ENCODE data around the gene NECTIN1.

Gene NECTIN1

GRCh38 chr11:119727523-119728151 is 1.4 kb downstream of the NECTIN1 start:
- no CpG with 5 or more reads among the region's 48 CpGs for WGBS (ENCODE audit: extremely low coverage, insufficient coverage, insufficient read length)
- Histone ChIP-seq H3K9me3 (ENCODE audit: insufficient read depth, low read depth, low read length) (no peaks in the 10 kb centered on the region), H3K79me1 (ENCODE audit: low read length) (peaks cover 8% of the 10 kb centered on the region), H3K4me2 (ENCODE audit: low read length) (peak overlapping the region; percentile 100), H3K4ac (ENCODE audit: low read depth, low read length) (peak overlapping the region; percentile 63), H4K8ac (ENCODE audit: low read depth, low read length) (no peak overlapping the region), H2BK120ac (ENCODE audit: insufficient read depth, low read length, poor library complexity) (no peak overlapping the region), H3K27ac (ENCODE audit: low read depth, low read length) (no peak overlapping the region), H3K4me1 (ENCODE audit: control insufficient read depth in 1 of 2, insufficient read depth in 2 of 2, low read length in 2 of 2) (peaks cover 13 to 23% of the 10 kb centered on the region in 2 experiments), H3K23ac (ENCODE audit: low read length) (no peak overlapping the region), H3K27me3 (ENCODE audit: insufficient read depth, low read length) (no peaks in the 10 kb centered on the region), H2BK12ac (ENCODE audit: low read length) (no peak overlapping the region), H2BK5ac (ENCODE audit: low read depth, low read length, poor library complexity) (no peak overlapping the region), H4K91ac (ENCODE audit: low read depth, low read length) (no peak overlapping the region), H2AFZ (ENCODE audit: insufficient read depth, low read length, poor library complexity) (no peak overlapping the region), H4K12ac (ENCODE audit: low read depth, low read length) (no peak overlapping the region), H3K18ac (ENCODE audit: low read length) (no peak overlapping the region), H2AK5ac (ENCODE audit: low read length) (no peak overlapping the region), H3K9ac (ENCODE audit: low read length) (no peak overlapping the region), H3K14ac (ENCODE audit: low read length) (no peak overlapping the region), H3K79me2 (ENCODE audit: control insufficient read depth, insufficient read depth, low read length, poor library complexity) (peaks cover 11% of the 10 kb centered on the region), H3K36me3 (ENCODE audit: control insufficient read depth in 1 of 2, insufficient read depth in 2 of 2, low read length in 2 of 2) (no peaks in the 10 kb centered on the region), H3K4me3 (ENCODE audit: low read depth, low read length) (peak overlapping the region; percentile 79)
- peak in 1 of 2 donors; percentile 12 for DNase-seq

- Histone ChIP-seq H3K9me3 (ENCODE audit: insufficient read depth, low read depth, low read length) (no peaks in the 10 kb centered on the region), H2AFZ (ENCODE audit: insufficient read depth, low read length, poor library complexity) (no peak overlapping the region), H4K91ac (ENCODE audit: low read depth, low read length) (no peak overlapping the region), H3K4me3 (ENCODE audit: low read depth, low read length) (peak overlapping the region; percentile 79), H4K8ac (ENCODE audit: low read depth, low read length) (no peak overlapping the region), H2BK5ac (ENCODE audit: low read depth, low read length, poor library complexity) (no peak overlapping the region), H3K14ac (ENCODE audit: low read length) (no peak overlapping the region), H2BK120ac (ENCODE audit: insufficient read depth, low read length, poor library complexity) (no peak overlapping the region), H2AK5ac (ENCODE audit: low read length) (no peak overlapping the region), H3K4me2 (ENCODE audit: low read length) (peak overlapping the region; percentile 100), H3K27me3 (ENCODE audit: insufficient read depth, low read length) (no peaks in the 10 kb centered on the region), H3K27ac (ENCODE audit: low read depth, low read length) (no peak overlapping the region), H3K4me1 (ENCODE audit: control insufficient read depth in 1 of 2, insufficient read depth in 2 of 2, low read length in 2 of 2) (peaks cover 13 to 23% of the 10 kb centered on the region in 2 experiments), H3K79me1 (ENCODE audit: low read length) (peaks cover 8% of the 10 kb centered on the region), H3K4ac (ENCODE audit: low read depth, low read length) (peak overlapping the region; percentile 83), H3K79me2 (ENCODE audit: control insufficient read depth, insufficient read depth, low read length, poor library complexity) (peaks cover 11% of the 10 kb centered on the region), H3K23ac (ENCODE audit: low read length) (no peak overlapping the region), H2BK12ac (ENCODE audit: low read length) (no peak overlapping the region), H3K18ac (ENCODE audit: low read length) (peak overlapping the region; percentile 33), H4K12ac (ENCODE audit: low read depth, low read length) (no peak overlapping the region), H3K36me3 (ENCODE audit: control insufficient read depth in 1 of 2, insufficient read depth in 2 of 2, low read length in 2 of 2) (no peaks in the 10 kb centered on the region), H3K9ac (ENCODE audit: low read length) (no peak overlapping the region)
- DNase-seq: no peak
- no CpG with 5 or more reads among the region's 21 CpGs for WGBS (ENCODE audit: extremely low coverage, insufficient coverage, insufficient read length)
Observed at GRCh38 chr11:119726585-119727522, 2.1 kb downstream of the NECTIN1 start.

GRCh38 chr11:119726150-119726553 is 2.8 kb downstream of the NECTIN1 start:
- Histone ChIP-seq H3K27ac (ENCODE audit: low read depth, low read length) (no peak overlapping the region), H4K12ac (ENCODE audit: low read depth, low read length) (no peak overlapping the region), H3K9ac (ENCODE audit: low read length) (no peak overlapping the region), H3K36me3 (ENCODE audit: control insufficient read depth in 1 of 2, insufficient read depth in 2 of 2, low read length in 2 of 2) (no peaks in the 10 kb centered on the region), H4K91ac (ENCODE audit: low read depth, low read length) (no peak overlapping the region), H2BK120ac (ENCODE audit: insufficient read depth, low read length, poor library complexity) (no peak overlapping the region), H3K14ac (ENCODE audit: low read length) (no peak overlapping the region), H3K18ac (ENCODE audit: low read length) (no peak overlapping the region), H3K79me2 (ENCODE audit: control insufficient read depth, insufficient read depth, low read length, poor library complexity) (peaks cover 11% of the 10 kb centered on the region), H3K4ac (ENCODE audit: low read depth, low read length) (no peak overlapping the region), H3K4me3 (ENCODE audit: low read depth, low read length) (no peak overlapping the region), H2AFZ (ENCODE audit: insufficient read depth, low read length, poor library complexity) (no peak overlapping the region), H3K79me1 (ENCODE audit: low read length) (peaks cover 8% of the 10 kb centered on the region), H3K4me1 (ENCODE audit: control insufficient read depth in 1 of 2, insufficient read depth in 2 of 2, low read length in 2 of 2) (peaks cover 13 to 25% of the 10 kb centered on the region in 2 experiments), H2AK5ac (ENCODE audit: low read length) (no peak overlapping the region), H2BK5ac (ENCODE audit: low read depth, low read length, poor library complexity) (no peak overlapping the region), H3K9me3 (ENCODE audit: insufficient read depth, low read depth, low read length) (no peaks in the 10 kb centered on the region), H3K4me2 (ENCODE audit: low read length) (peak overlapping the region; percentile 16), H2BK12ac (ENCODE audit: low read length) (no peak overlapping the region), H3K27me3 (ENCODE audit: insufficient read depth, low read length) (no peaks in the 10 kb centered on the region), H4K8ac (ENCODE audit: low read depth, low read length) (no peak overlapping the region), H3K23ac (ENCODE audit: low read length) (no peak overlapping the region)
- WGBS (ENCODE audit: extremely low coverage, insufficient coverage, insufficient read length): no CpG with 5 or more reads among the region's 6 CpGs
- no peak for DNase-seq

GRCh38 chr11:119724956-119725355 is 4.0 kb downstream of the NECTIN1 start:
- H3K14ac ChIP-seq (ENCODE audit: low read length): no peak overlapping the region
- H3K4me3 ChIP-seq (ENCODE audit: low read depth, low read length): no peak overlapping the region

More at GRCh38 chr11:119724956-119725355, 4.0 kb downstream of the NECTIN1 start:
- Histone ChIP-seq H2BK5ac (ENCODE audit: low read depth, low read length, poor library complexity) (no peak overlapping the region), H3K79me2 (ENCODE audit: control insufficient read depth, insufficient read depth, low read length, poor library complexity) (peaks cover 11% of the 10 kb centered on the region), H3K36me3 (ENCODE audit: control insufficient read depth in 1 of 2, insufficient read depth in 2 of 2, low read length in 2 of 2) (no peaks in the 10 kb centered on the region), H3K4me1 (ENCODE audit: control insufficient read depth in 1 of 2, insufficient read depth in 2 of 2, low read length in 2 of 2) (peaks cover 11 to 17% of the 10 kb centered on the region in 2 experiments), H3K9ac (ENCODE audit: low read length) (no peak overlapping the region), H3K27me3 (ENCODE audit: insufficient read depth, low read length) (no peaks in the 10 kb centered on the region), H4K91ac (ENCODE audit: low read depth, low read length) (no peak overlapping the region), H2AFZ (ENCODE audit: insufficient read depth, low read length, poor library complexity) (no peak overlapping the region), H4K8ac (ENCODE audit: low read depth, low read length) (no peak overlapping the region), H3K23ac (ENCODE audit: low read length) (no peak overlapping the region), H3K18ac (ENCODE audit: low read length) (no peak overlapping the region), H3K4ac (ENCODE audit: low read depth, low read length) (no peak overlapping the region), H2AK5ac (ENCODE audit: low read length) (no peak overlapping the region), H2BK12ac (ENCODE audit: low read length) (no peak overlapping the region), H4K12ac (ENCODE audit: low read depth, low read length) (no peak overlapping the region), H3K4me2 (ENCODE audit: low read length) (no peak overlapping the region), H3K9me3 (ENCODE audit: insufficient read depth, low read depth, low read length) (no peaks in the 10 kb centered on the region), H3K27ac (ENCODE audit: low read depth, low read length) (no peak overlapping the region), H2BK120ac (ENCODE audit: insufficient read depth, low read length, poor library complexity) (no peak overlapping the region), H3K79me1 (ENCODE audit: low read length) (peaks cover 8% of the 10 kb centered on the region)
- no peak for DNase-seq
- no CpG with 5 or more reads among the region's 3 CpGs for WGBS (ENCODE audit: extremely low coverage, insufficient coverage, insufficient read length)

Measured in trophoblast cell (in vitro differentiated cells and primary cell).